ENCODE results near the gene KCNQ1OT1.

- TF ChIP-seq GABPB1 (CRISPR knock-in tag; IDR thresholded peaks at IDR 0.05), result no peak
- no peak for TF ChIP-seq NFE2L1 (CRISPR knock-in tag; IDR thresholded peaks at IDR 0.05)
These were observed 109.4 kb downstream of the KCNQ1OT1 start for GRCh38 chr11:2590131-2590964.
